ENCODE measurements around the gene VWF. TPM values are rescaled to one million over a fixed set of nuclear protein-coding genes. Genes with fewer than 3 reads are reported as not detected.

Gene VWF
- total and polyA plus RNA-seq, 10 of the 15 experiments (the other 5 are each of a cell fraction or from before 2014, with no cell fraction given) = 0.08 to 0.23 TPM; not detected in 8

DNA sequence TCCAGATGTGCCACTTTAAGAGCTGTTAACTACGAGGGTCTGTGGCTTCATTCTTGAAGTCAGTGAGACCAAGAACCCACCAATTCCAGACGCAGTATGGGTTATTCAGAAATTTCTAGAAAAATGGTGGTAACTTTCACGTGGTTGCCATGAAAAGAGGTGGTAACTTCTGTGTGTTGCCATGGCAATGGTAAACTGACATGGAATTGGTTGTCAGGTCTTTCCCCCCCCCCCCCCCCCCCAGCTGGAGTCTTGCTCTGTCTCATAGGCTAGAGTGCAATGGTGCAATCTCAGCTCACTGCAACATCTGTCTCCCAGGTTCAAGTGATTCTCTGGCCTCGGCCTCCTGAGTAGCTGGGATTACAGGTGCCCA, 18.8 kb upstream of the VWF start (continued):
- TF ChIP-seq, protein P1, sequence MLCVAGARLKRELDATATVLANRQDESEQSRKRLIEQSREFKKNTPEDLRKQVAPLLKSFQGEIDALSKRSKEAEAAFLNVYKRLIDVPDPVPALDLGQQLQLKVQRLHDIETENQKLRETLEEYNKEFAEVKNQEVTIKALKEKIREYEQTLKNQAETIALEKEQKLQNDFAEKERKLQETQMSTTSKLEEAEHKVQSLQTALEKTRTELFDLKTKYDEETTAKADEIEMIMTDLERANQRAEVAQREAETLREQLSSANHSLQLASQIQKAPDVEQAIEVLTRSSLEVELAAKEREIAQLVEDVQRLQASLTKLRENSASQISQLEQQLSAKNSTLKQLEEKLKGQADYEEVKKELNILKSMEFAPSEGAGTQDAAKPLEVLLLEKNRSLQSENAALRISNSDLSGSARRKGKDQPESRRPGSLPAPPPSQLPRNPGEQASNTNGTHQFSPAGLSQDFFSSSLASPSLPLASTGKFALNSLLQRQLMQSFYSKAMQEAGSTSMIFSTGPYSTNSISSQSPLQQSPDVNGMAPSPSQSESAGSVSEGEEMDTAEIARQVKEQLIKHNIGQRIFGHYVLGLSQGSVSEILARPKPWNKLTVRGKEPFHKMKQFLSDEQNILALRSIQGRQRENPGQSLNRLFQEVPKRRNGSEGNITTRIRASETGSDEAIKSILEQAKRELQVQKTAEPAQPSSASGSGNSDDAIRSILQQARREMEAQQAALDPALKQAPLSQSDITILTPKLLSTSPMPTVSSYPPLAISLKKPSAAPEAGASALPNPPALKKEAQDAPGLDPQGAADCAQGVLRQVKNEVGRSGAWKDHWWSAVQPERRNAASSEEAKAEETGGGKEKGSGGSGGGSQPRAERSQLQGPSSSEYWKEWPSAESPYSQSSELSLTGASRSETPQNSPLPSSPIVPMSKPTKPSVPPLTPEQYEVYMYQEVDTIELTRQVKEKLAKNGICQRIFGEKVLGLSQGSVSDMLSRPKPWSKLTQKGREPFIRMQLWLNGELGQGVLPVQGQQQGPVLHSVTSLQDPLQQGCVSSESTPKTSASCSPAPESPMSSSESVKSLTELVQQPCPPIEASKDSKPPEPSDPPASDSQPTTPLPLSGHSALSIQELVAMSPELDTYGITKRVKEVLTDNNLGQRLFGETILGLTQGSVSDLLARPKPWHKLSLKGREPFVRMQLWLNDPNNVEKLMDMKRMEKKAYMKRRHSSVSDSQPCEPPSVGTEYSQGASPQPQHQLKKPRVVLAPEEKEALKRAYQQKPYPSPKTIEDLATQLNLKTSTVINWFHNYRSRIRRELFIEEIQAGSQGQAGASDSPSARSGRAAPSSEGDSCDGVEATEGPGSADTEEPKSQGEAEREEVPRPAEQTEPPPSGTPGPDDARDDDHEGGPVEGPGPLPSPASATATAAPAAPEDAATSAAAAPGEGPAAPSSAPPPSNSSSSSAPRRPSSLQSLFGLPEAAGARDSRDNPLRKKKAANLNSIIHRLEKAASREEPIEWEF (IDR thresholded peaks at IDR 0.05; ENCODE audit: insufficient replicate concordance, low read depth, low read length) = no peak
- TF ChIP-seq MYB (IDR thresholded peaks at IDR 0.05; ENCODE audit: borderline replicate concordance, low read depth, low read length) (no peak), FOXM1 (IDR thresholded peaks at IDR 0.05; ENCODE audit: low read depth, low read length) (no peak), ZBTB33 (IDR thresholded peaks at IDR 0.05) (no peak), RFX5 (IDR thresholded peaks at IDR 0.05; ENCODE audit: low read depth, low read length) (no peak), SP1 (IDR thresholded peaks at IDR 0.05; ENCODE audit: low read depth, low read length) (no peak), SIN3A (IDR thresholded peaks at IDR 0.05; ENCODE audit: low read depth, low read length) (no peak), BRCA1 (IDR thresholded peaks at IDR 0.05; ENCODE audit: low read depth, low read length) (no peak)
- TF ChIP-seq, protein P2, sequence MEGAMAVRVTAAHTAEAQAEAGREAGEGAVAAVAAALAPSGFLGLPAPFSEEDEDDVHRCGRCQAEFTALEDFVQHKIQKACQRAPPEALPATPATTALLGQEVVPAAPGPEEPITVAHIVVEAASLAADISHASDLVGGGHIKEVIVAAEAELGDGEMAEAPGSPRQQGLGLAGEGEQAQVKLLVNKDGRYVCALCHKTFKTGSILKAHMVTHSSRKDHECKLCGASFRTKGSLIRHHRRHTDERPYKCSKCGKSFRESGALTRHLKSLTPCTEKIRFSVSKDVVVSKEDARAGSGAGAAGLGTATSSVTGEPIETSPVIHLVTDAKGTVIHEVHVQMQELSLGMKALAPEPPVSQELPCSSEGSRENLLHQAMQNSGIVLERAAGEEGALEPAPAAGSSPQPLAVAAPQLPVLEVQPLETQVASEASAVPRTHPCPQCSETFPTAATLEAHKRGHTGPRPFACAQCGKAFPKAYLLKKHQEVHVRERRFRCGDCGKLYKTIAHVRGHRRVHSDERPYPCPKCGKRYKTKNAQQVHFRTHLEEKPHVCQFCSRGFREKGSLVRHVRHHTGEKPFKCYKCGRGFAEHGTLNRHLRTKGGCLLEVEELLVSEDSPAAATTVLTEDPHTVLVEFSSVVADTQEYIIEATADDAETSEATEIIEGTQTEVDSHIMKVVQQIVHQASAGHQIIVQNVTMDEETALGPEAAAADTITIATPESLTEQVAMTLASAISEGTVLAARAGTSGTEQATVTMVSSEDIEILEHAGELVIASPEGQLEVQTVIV (IDR thresholded peaks at IDR 0.05; ENCODE audit: borderline replicate concordance, partially characterized antibody) = no peak
